ENCODE results near the gene WNT11. TPM values are rescaled to one million over a fixed set of nuclear protein-coding genes. Genes with fewer than 3 reads are reported as not detected.

The WNT11 gene
- total RNA-seq, 2 donors from 2014 or later, result 3.6 to 3.8 TPM

GRCh38 chr11:76176463-76176862, 29.8 kb downstream of the WNT11 start:
- H3K4me1 ChIP-seq, result no peaks in the 10 kb centered on the region
- no peaks in the 10 kb centered on the region for H3K27me3 ChIP-seq
- DNase-seq, result no peak
- no peak overlapping the region for H3K9ac ChIP-seq (ENCODE audit: low read depth in 2 of 2, low read length in 2 of 2)
- no peaks in the 10 kb centered on the region for H3K36me3 ChIP-seq
- intact Hi-C loops (cut with DNase I), result no loop called here
- no peak for TF ChIP-seq CTCF (IDR thresholded peaks at IDR 0.05)
- no peak overlapping the region for H3K4me3 ChIP-seq
- no peak overlapping the region for H3K27ac ChIP-seq
- H3K9me3 ChIP-seq, result no peaks in the 10 kb centered on the region

- Histone ChIP-seq H3K27me3 (no peaks in the 10 kb centered on the region), H3K9ac (ENCODE audit: low read depth in 2 of 2, low read length in 2 of 2) (no peak overlapping the region)
- intact Hi-C loops (cut with DNase I), result no loop called here
Observed at GRCh38 chr11:76175783-76176182, 30.5 kb downstream of the WNT11 start.

DNA sequence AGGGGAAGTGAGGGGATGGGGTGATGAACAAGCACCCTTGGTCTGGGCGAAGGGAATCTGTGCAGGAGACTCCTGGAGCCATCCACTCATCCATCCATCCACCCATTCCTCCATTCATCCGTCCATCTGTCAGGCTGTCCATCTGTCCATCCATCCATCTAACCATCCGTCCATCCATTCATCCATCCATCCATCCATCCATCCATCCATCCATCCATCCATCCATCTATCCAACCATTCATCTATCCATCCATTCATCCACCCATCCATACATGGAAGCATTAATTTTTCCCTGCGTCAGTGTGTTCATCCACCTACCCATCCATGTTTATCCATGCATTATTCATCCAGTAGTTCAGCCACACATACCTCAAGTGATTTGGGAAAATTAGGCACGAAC, 32.0 kb downstream of the WNT11 start:
- TF ChIP-seq CTCF (IDR thresholded peaks at IDR 0.05), result no peak
- Histone ChIP-seq H3K4me1 (no peaks in the 10 kb centered on the region), H3K9me3 (no peaks in the 10 kb centered on the region), H3K4me3 (no peak overlapping the region), H3K36me3 (no peaks in the 10 kb centered on the region), H3K27ac (no peak overlapping the region), H3K9ac (ENCODE audit: low read depth in 2 of 2, low read length in 2 of 2) (no peak overlapping the region), H3K27me3 (no peaks in the 10 kb centered on the region)
- intact Hi-C loops (cut with DNase I), result no loop called here
- no peak for DNase-seq

More at GRCh38 chr11:76175783-76176182, 30.5 kb downstream of the WNT11 start:
- no peak overlapping the region for H3K27ac ChIP-seq
- H3K36me3 ChIP-seq, result no peaks in the 10 kb centered on the region
- H3K4me3 ChIP-seq, result no peak overlapping the region
- no peak for TF ChIP-seq CTCF (IDR thresholded peaks at IDR 0.05)
- no peaks in the 10 kb centered on the region for H3K4me1 ChIP-seq
- DNase-seq, result no peak
- H3K9me3 ChIP-seq, result no peaks in the 10 kb centered on the region

- H3K36me3 ChIP-seq, result no peaks in the 10 kb centered on the region
- H3K4me1 ChIP-seq, result no peaks in the 10 kb centered on the region
- H3K27me3 ChIP-seq, result no peaks in the 10 kb centered on the region
- no peak overlapping the region for H3K27ac ChIP-seq
- intact Hi-C loops (cut with DNase I), result no loop called here
- no peak for TF ChIP-seq CTCF (IDR thresholded peaks at IDR 0.05)
- no peak overlapping the region for H3K9ac ChIP-seq (ENCODE audit: low read depth in 2 of 2, low read length in 2 of 2)
- DNase-seq, result no peak
- no peaks in the 10 kb centered on the region for H3K9me3 ChIP-seq
- no peak overlapping the region for H3K4me3 ChIP-seq
Observed at GRCh38 chr11:76173663-76174062, 32.6 kb downstream of the WNT11 start.

- no peak overlapping the region for H3K4me3 ChIP-seq
- H3K4me1 ChIP-seq, result no peaks in the 10 kb centered on the region
- no peak overlapping the region for H3K27ac ChIP-seq
- no peak overlapping the region for H3K9ac ChIP-seq (ENCODE audit: low read depth in 2 of 2, low read length in 2 of 2)
- no peak for TF ChIP-seq CTCF (IDR thresholded peaks at IDR 0.05)
- H3K36me3 ChIP-seq, result no peaks in the 10 kb centered on the region
- intact Hi-C loops (cut with DNase I), result no loop called here
- no peaks in the 10 kb centered on the region for H3K27me3 ChIP-seq
- no peak for DNase-seq
- no peaks in the 10 kb centered on the region for H3K9me3 ChIP-seq
Observed at GRCh38 chr11:76172583-76172982, 33.7 kb downstream of the WNT11 start.

DNA sequence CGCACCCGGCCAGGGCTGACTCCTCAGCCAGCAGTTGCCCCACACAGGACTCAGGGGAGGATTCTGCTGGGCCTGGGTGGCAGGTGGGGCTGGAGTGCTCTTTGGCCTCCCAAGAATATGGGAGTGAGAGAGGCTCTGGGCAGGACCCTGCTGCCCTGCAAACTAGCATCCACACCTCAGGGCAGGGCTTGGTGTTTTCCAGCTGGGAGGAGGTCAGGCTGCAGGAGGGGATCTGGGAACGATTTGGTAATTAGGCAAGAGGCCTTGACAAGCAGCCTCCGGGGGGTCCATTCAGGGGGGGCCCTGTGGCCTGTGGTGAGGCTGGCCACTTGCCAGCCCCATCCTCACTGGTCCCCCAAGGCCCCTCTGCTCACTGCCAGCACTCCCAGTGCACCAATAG, 35.8 kb downstream of the WNT11 start:
- intact Hi-C loops (cut with DNase I), result no loop called here
- no peak overlapping the region for H3K9ac ChIP-seq (ENCODE audit: low read depth in 2 of 2, low read length in 2 of 2)
- H3K4me3 ChIP-seq, result no peak overlapping the region
- H3K27ac ChIP-seq, result no peak overlapping the region
- H3K36me3 ChIP-seq, result no peaks in the 10 kb centered on the region
- no peak for DNase-seq
- TF ChIP-seq CTCF (IDR thresholded peaks at IDR 0.05), result no peak
- no peaks in the 10 kb centered on the region for H3K9me3 ChIP-seq
- no peaks in the 10 kb centered on the region for H3K27me3 ChIP-seq
- H3K4me1 ChIP-seq, result no peaks in the 10 kb centered on the region
